ENCODE measurements around the gene INHBC. TPM values are rescaled to one million over a fixed set of nuclear protein-coding genes. Genes with fewer than 3 reads are reported as not detected.

INHBC gene
- polyA plus RNA-seq, 1 of the 3 experiments (the other 2 are of a cell fraction): 0.08 TPM

- no peak for TF ChIP-seq USF1 (IDR thresholded peaks at IDR 0.05; ENCODE audit: borderline replicate concordance, low read depth)
Measured at GRCh38 chr12:57449375-57449774, 14.8 kb downstream of the INHBC start (continued).

- WGBS (ENCODE audit: low lambda C conversion rate): 89% methylated on average over 3 of the region's 3 CpGs
- POLR2A ChIA-PET: no interaction called here
Measured at GRCh38 chr12:57450057-57450456, 15.5 kb downstream of the INHBC start.

More at GRCh38 chr12:57450057-57450456, 15.5 kb downstream of the INHBC start:
- no peak for DNase-seq
- no peaks in the 10 kb centered on the region for H3K27me3 ChIP-seq (ENCODE audit: insufficient read depth)
- no peak overlapping the region for H2AFZ ChIP-seq (ENCODE audit: low read depth)
- H3K9me2 ChIP-seq: no peaks in the 10 kb centered on the region
- no peak overlapping the region for H3K27ac ChIP-seq (ENCODE audit: low read depth in 2 of 2, low read length in 1 of 2)
- no peak overlapping the region for H3K4me3 ChIP-seq (ENCODE audit: low read depth in 2 of 2, low read length in 1 of 2)
- CTCF ChIA-PET: interaction anchor here (0.8 to 13.7 kb wide), 7 partner anchors 9 to 237 kb away, joined by 3 to 391 read pairs (median 50); partner anchors contain the start of gene GLI1
- H3K4me2 ChIP-seq: no peak overlapping the region
- H3K4me1 ChIP-seq (ENCODE audit: control insufficient read depth in 1 of 2, insufficient read depth in 2 of 2, low read depth in 1 of 2, low read length in 1 of 2): peaks cover 6 to 9% of the 10 kb centered on the region in 2 experiments; a peak in 2 of 4 replicates
- no peak overlapping the region for H3K9ac ChIP-seq
- no peak for TF ChIP-seq GABPA (IDR thresholded peaks at IDR 0.05; ENCODE audit: low read depth)
- no peak for TF ChIP-seq MAX (IDR thresholded peaks at IDR 0.05; ENCODE audit: low read depth)
- no peak for TF ChIP-seq CHD2 (IDR thresholded peaks at IDR 0.05; ENCODE audit: low read length, partially characterized antibody)
- TF ChIP-seq TAF1 (IDR thresholded peaks at IDR 0.05; ENCODE audit: borderline replicate concordance, low read depth, low read length): no peak
- TF ChIP-seq SIN3A (IDR thresholded peaks at IDR 0.05; ENCODE audit: borderline replicate concordance, low read depth, low read length): no peak
- TF ChIP-seq REST (IDR thresholded peaks at IDR 0.05; ENCODE audit: low read depth, low read length): no peak
- no peak for TF ChIP-seq NFIC (IDR thresholded peaks at IDR 0.05; ENCODE audit: borderline replicate concordance)
- no peak for TF ChIP-seq POLR2AphosphoS5 (IDR thresholded peaks at IDR 0.05; ENCODE audit: low read depth, low read length)
- no peak for TF ChIP-seq RFX5 (IDR thresholded peaks at IDR 0.05; ENCODE audit: low read length)
- no peak for TF ChIP-seq NRF1 (IDR thresholded peaks at IDR 0.05; ENCODE audit: low read depth, low read length)
- H3K79me2 ChIP-seq (ENCODE audit: insufficient read depth): no peaks in the 10 kb centered on the region
- H3K9me3 ChIP-seq: no peaks in the 10 kb centered on the region
- no peaks in the 10 kb centered on the region for H3K36me3 ChIP-seq (replicated peaks in 1 of 2; ENCODE audit: control insufficient read depth in 1 of 2, insufficient read depth in 2 of 2, low read length in 1 of 2)
- no peaks in the 10 kb centered on the region for H3F3A ChIP-seq (replicated peaks; ENCODE audit: insufficient read depth)
- H4K20me1 ChIP-seq (ENCODE audit: insufficient read depth): no peaks in the 10 kb centered on the region
